ENCODE results near the gene STX2. TPM values are rescaled to one million over a fixed set of nuclear protein-coding genes. Genes with fewer than 3 reads are reported as not detected.

STX2 gene
- total and polyA plus RNA-seq, 10 of the 15 experiments (the other 5 are each of a cell fraction or from before 2014, with no cell fraction given), result 6.0 to 22.2 (median 10.0) TPM

DNA sequence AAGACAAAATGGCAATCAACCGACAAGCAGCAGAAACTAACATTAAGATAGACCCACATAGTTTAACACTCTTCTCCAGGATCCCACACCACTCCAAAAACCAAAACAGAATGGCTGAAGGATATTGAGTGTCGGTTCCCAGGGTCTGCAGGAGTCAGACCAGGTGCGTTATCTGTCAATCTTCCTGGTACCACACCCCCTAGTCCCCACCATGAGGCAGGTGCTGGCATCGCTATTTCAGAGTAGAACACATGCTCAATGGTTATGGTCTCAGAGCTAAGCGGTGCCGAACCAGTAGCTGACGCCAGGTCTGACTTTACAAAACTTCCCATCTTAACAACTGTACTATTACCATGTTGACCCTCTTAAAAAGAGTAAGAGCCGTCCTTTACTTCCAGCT lies 10.2 kb downstream of the STX2 start (continued):
- TF ChIP-seq SKIL (IDR thresholded peaks at IDR 0.05; ENCODE audit: low read depth, poor library complexity, severe bottlenecking), result no peak
- no peak for TF ChIP-seq SREBF1 (IDR thresholded peaks at IDR 0.05; ENCODE audit: low read length)
- TF ChIP-seq KDM1A (IDR thresholded peaks at IDR 0.05; ENCODE audit: borderline replicate concordance), result no peak
- TF ChIP-seq EP300 (IDR thresholded peaks at IDR 0.05; ENCODE audit: borderline replicate concordance in 1 of 2, control insufficient read depth in 1 of 2, low read depth in 2 of 2, low read length in 2 of 2), result no peak
- no peak for TF ChIP-seq NR2C2 (IDR thresholded peaks at IDR 0.05; ENCODE audit: borderline replicate concordance, control insufficient read depth, insufficient read length, low read depth)
- TF ChIP-seq, protein P1, sequence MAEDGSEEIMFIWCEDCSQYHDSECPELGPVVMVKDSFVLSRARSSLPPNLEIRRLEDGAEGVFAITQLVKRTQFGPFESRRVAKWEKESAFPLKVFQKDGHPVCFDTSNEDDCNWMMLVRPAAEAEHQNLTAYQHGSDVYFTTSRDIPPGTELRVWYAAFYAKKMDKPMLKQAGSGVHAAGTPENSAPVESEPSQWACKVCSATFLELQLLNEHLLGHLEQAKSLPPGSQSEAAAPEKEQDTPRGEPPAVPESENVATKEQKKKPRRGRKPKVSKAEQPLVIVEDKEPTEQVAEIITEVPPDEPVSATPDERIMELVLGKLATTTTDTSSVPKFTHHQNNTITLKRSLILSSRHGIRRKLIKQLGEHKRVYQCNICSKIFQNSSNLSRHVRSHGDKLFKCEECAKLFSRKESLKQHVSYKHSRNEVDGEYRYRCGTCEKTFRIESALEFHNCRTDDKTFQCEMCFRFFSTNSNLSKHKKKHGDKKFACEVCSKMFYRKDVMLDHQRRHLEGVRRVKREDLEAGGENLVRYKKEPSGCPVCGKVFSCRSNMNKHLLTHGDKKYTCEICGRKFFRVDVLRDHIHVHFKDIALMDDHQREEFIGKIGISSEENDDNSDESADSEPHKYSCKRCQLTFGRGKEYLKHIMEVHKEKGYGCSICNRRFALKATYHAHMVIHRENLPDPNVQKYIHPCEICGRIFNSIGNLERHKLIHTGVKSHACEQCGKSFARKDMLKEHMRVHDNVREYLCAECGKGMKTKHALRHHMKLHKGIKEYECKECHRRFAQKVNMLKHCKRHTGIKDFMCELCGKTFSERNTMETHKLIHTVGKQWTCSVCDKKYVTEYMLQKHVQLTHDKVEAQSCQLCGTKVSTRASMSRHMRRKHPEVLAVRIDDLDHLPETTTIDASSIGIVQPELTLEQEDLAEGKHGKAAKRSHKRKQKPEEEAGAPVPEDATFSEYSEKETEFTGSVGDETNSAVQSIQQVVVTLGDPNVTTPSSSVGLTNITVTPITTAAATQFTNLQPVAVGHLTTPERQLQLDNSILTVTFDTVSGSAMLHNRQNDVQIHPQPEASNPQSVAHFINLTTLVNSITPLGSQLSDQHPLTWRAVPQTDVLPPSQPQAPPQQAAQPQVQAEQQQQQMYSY (CRISPR knock-in tag; IDR thresholded peaks at IDR 0.05), result no peak
- TF ChIP-seq POLR2AphosphoS5 (IDR thresholded peaks at IDR 0.05; ENCODE audit: low read length), result no peak
- no peak for TF ChIP-seq RCOR1 (conservative IDR thresholded peaks at IDR 0.05; ENCODE audit: low read depth, low read length)
- no peak for TF ChIP-seq FOS (IDR thresholded peaks at IDR 0.05; ENCODE audit: borderline replicate concordance, extremely low read depth, insufficient read length)
- no peak for TF ChIP-seq HDAC2 (IDR thresholded peaks at IDR 0.05)
- no peak for TF ChIP-seq MYC (IDR thresholded peaks at IDR 0.05; ENCODE audit: insufficient read depth, insufficient read length, insufficient replicate concordance, low read length, severe bottlenecking)

All from GM12878 (cell line).